ENCODE results near the gene FAM131B.

Gene FAM131B

GRCh38 chr7:143382126-143382790 lies 19.7 kb upstream of the FAM131B start:
- no peak for DNase-seq

GRCh38 chr7:143381427-143382125 lies 19.1 kb upstream of the FAM131B start:
- no peak for DNase-seq

- DNase-seq: peak; percentile 85 to 90
Observed at GRCh38 chr7:143380646-143381426, 18.3 kb upstream of the FAM131B start, which contains the start of gene ZYX. ZYX (plus strand) TSS chr7:143381345; CDS start chr7:143381572, 227 bp downstream.

GRCh38 chr7:143380260-143380645 lies 17.7 kb upstream of the FAM131B start:
- DNase-seq: peak; percentile 87 to 89

- no peak for DNase-seq
Observed at GRCh38 chr7:143379611-143380259, 17.2 kb upstream of the FAM131B start.

GRCh38 chr7:143376396-143376795 lies 13.9 kb upstream of the FAM131B start:
- no peak for DNase-seq

GRCh38 chr7:143375298-143376034 lies 13.0 kb upstream of the FAM131B start:
- no peak for DNase-seq

- no peak for DNase-seq
Observed at GRCh38 chr7:143374561-143374960, 12.0 kb upstream of the FAM131B start.

- DNase-seq: no peak
Observed at GRCh38 chr7:143373255-143373794, 10.8 kb upstream of the FAM131B start.

GRCh38 chr7:143372070-143372469 lies 9.6 kb upstream of the FAM131B start:
- peak; percentile 34 to 42 for DNase-seq

- DNase-seq: no peak
Observed at GRCh38 chr7:143369678-143370651, 7.5 kb upstream of the FAM131B start.

- no peak for DNase-seq
Observed at GRCh38 chr7:143368387-143368786, 5.9 kb upstream of the FAM131B start.

- DNase-seq: no peak
Observed at GRCh38 chr7:143367972-143368371, 5.5 kb upstream of the FAM131B start.

GRCh38 chr7:143363016-143363937 lies 764 bp upstream of the FAM131B start:
- DNase-seq: no peak

GRCh38 chr7:143361552-143362130 lies 872 bp downstream of the FAM131B start:
- no peak for DNase-seq

- no peak for DNase-seq
Observed at GRCh38 chr7:143360788-143361551, 1.5 kb downstream of the FAM131B start.

GRCh38 chr7:143359771-143360353 lies 2.7 kb downstream of the FAM131B start:
- DNase-seq: no peak

GRCh38 chr7:143358626-143359025 lies 3.9 kb downstream of the FAM131B start:
- no peak for DNase-seq

Measured in activated CD4-positive, alpha-beta T cell treated with anti-CD3 and anti-CD28 coated beads, Interleukin-2, amount 50 U/mL, for 4 hours (primary cell).